ENCODE data around the gene TCF25. TPM values are rescaled to one million over a fixed set of nuclear protein-coding genes. Genes with fewer than 3 reads are reported as not detected.
A peak's percentile ranks its signal among the peaks of the same experiment; 100 is the strongest.

The TCF25 gene
- total and polyA plus RNA-seq, 4 experiments from 2014 or later: 86.4 to 308 (median 195) TPM

DNA sequence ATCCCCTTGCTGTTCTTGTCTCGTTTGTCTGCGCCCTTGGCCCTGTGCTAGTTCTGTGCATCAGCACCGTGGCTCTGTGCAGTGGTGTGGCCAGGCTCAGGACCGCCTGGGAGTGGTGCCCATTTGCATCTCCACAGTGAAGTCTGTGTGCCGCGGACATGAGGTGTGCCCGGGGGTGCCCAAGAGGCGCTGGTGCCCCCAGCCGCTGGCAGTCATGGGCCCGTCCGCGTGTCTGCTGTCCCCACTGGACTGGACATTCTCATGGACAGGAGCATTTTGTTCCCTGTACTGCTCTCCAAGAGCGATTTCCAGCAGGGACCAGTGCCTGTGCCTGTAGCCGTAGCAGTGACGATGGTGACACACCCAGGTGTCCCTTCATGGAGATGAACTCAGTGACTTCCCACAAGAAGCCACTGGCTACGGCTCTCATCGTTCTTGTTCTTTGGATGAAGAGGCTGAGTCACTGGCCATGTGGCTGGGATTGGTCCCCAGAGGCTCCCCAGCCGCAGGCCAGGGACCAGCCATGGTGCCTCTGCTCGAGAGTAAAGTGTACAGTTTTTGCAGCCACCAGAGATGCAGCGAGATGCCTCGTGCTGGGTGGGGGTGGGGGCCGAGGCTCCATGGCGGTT lies 32.2 kb downstream of the TCF25 start:
- H3K36me3 Mint-ChIP-seq: peaks cover 16 to 47% of the 10 kb centered on the region in 2 donors
- H3K36me3 ChIP-seq (ENCODE audit: insufficient read depth, low read length): peaks cover 27% of the 10 kb centered on the region
- CTCF ChIA-PET (ENCODE audit: partially characterized antibody): interaction anchor here (1.3 kb wide), 1 partner anchor 8 kb away, joined by 6 read pairs; no protein-coding TSS in a partner anchor

GRCh38 chr16:89906140-89907025 lies 33.0 kb downstream of the TCF25 start:
- Mint-ChIP-seq H3K36me3 (peaks cover 16 to 46% of the 10 kb centered on the region in 2 donors), H3K27ac (peak overlapping the region in 1 of 7 donors; percentile 35), H3K9me3 (no peaks in the 10 kb centered on the region), H3K4me1 (peaks cover 0 to 13% (median 2%) of the 10 kb centered on the region in 4 donors), H3K4me3 (no peak overlapping the region), H3K27me3 (no peaks in the 10 kb centered on the region)
- Histone ChIP-seq H3K27ac (ENCODE audit: low read depth, low read length) (no peak overlapping the region), H3K27me3 (ENCODE audit: insufficient read depth, low read length) (no peaks in the 10 kb centered on the region), H3K9me3 (ENCODE audit: control insufficient read depth in 1 of 2, low read length in 2 of 2) (no peaks in the 10 kb centered on the region), H3K4me3 (ENCODE audit: low read length in 2 of 2) (no peak overlapping the region), H3K4me1 (ENCODE audit: insufficient read depth, low read length) (peaks cover 3% of the 10 kb centered on the region), H3K36me3 (ENCODE audit: insufficient read depth, low read length) (peaks cover 25% of the 10 kb centered on the region)
- DNase-seq: peak in 1 of 5 donors; percentile 35
- intact Hi-C loops (cut with micrococcal nuclease): no loop called here
- ChIA-PET POLR2A (ENCODE audit: partially characterized antibody) (no interaction called here), CTCF (ENCODE audit: partially characterized antibody) (interaction anchor here (1.3 to 2.3 kb wide), 2 partner anchors 9 to 200 kb away, joined by 6 to 14 read pairs; no protein-coding TSS in a partner anchor)

More for the DNA sequence above, 32.2 kb downstream of the TCF25 start:
- POLR2A ChIA-PET (ENCODE audit: partially characterized antibody): no interaction called here
- no peak for DNase-seq
- Mint-ChIP-seq H3K27me3 (no peaks in the 10 kb centered on the region), H3K4me3 (no peak overlapping the region), H3K9me3 (no peaks in the 10 kb centered on the region), H3K27ac (no peak overlapping the region), H3K4me1 (peaks cover 0 to 12% (median 0%) of the 10 kb centered on the region in 4 donors)
- intact Hi-C loops (cut with micrococcal nuclease): no loop called here
- H3K4me1 ChIP-seq (ENCODE audit: insufficient read depth, low read length): peaks cover 3% of the 10 kb centered on the region
- H3K4me3 ChIP-seq (ENCODE audit: low read length in 2 of 2): no peak overlapping the region
- H3K27ac ChIP-seq (ENCODE audit: low read depth, low read length): no peak overlapping the region
- no peaks in the 10 kb centered on the region for H3K27me3 ChIP-seq (ENCODE audit: insufficient read depth, low read length)
- no peaks in the 10 kb centered on the region for H3K9me3 ChIP-seq (ENCODE audit: control insufficient read depth in 1 of 2, low read length in 2 of 2)

DNA sequence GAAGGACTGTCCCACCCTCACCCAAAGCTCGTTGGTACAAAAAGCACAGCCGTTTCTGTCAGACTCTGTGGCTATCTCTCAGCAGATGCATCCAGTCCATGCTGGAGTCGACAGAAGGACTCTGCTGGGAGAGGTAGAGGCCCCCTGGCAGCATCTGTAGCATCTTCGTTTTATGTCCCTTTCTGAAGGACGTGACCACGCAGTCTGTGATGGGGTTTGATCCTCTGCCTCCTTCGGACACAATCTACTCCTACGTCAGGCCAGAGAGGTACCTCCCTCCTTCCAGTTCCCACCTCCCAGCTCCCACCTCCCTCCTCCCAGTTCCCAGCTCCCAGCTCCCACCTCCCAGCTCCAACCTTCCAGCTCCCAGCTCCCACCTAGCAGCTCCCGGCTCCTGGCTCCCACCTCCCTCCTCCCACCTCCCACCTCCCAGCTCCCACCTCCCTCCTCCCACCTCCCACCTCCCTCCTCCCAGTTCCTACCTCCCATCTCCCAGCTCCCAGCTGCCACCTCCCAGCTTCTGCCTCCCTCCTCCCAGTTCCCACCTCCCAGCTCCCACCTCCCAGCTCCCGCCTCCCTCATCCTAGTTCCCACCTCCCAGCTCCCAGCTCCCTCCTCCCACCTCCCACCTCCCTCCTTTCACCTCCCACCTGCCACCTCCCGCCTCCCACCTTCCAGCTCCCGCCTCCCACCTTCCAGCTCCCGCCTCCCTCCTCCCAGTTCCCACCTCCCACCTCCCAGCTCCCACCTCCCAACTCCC lies 33.8 kb downstream of the TCF25 start:
- Histone ChIP-seq H3K4me1 (ENCODE audit: insufficient read depth, low read length) (peaks cover 3% of the 10 kb centered on the region), H3K27ac (ENCODE audit: low read depth, low read length) (no peak overlapping the region), H3K36me3 (ENCODE audit: insufficient read depth, low read length) (peaks cover 25% of the 10 kb centered on the region), H3K9me3 (ENCODE audit: control insufficient read depth in 1 of 2, low read length in 2 of 2) (no peaks in the 10 kb centered on the region), H3K27me3 (ENCODE audit: insufficient read depth, low read length) (no peaks in the 10 kb centered on the region), H3K4me3 (ENCODE audit: low read length in 2 of 2) (no peak overlapping the region)
- H3K27me3 Mint-ChIP-seq: no peaks in the 10 kb centered on the region
- DNase-seq: peak in 1 of 5 donors; percentile 32
- H3K36me3 Mint-ChIP-seq: peaks cover 17 to 49% of the 10 kb centered on the region in 2 donors
- no peaks in the 10 kb centered on the region for H3K9me3 Mint-ChIP-seq
- CTCF ChIA-PET (ENCODE audit: partially characterized antibody): interaction anchor here (0.7 to 2.3 kb wide), 7 partner anchors 10 to 208 kb away, joined by 3 to 14 read pairs (median 4); partner anchors contain the start of genes MC1R and TCF25
- peaks cover 0 to 13% (median 2%) of the 10 kb centered on the region in 4 donors for H3K4me1 Mint-ChIP-seq
- intact Hi-C loops (cut with micrococcal nuclease): no loop called here
- peak overlapping the region in 1 of 7 donors; percentile 35 for H3K27ac Mint-ChIP-seq
- POLR2A ChIA-PET (ENCODE audit: partially characterized antibody): no interaction called here
- no peak overlapping the region for H3K4me3 Mint-ChIP-seq

DNA sequence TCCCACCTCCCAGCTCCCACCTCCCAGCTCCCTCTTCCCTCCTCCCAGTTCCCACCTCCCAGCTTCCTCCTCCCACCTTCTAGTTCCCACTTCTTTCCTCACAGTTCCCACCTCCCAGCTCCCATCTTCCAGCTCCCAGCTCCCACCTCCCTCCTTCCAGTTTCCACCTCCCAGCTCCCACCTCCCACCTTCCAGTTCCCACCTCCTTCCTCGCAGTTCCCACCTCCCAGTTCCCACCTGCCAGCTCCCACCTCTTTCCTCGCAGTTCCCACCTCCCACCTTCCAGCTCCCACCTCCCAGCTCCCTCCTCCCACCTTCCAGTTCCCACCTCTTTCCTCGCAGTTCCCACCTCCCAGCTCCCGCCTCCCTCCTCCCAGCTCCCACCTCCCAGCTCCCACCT lies 34.8 kb downstream of the TCF25 start:
- no peak overlapping the region for H3K27ac Mint-ChIP-seq
- peaks cover 17 to 45% of the 10 kb centered on the region in 2 donors for H3K36me3 Mint-ChIP-seq
- H3K9me3 Mint-ChIP-seq: no peaks in the 10 kb centered on the region
- Histone ChIP-seq H3K27ac (ENCODE audit: low read depth, low read length) (no peak overlapping the region), H3K4me3 (ENCODE audit: low read length in 2 of 2) (no peak overlapping the region), H3K36me3 (ENCODE audit: insufficient read depth, low read length) (peaks cover 25% of the 10 kb centered on the region), H3K4me1 (ENCODE audit: insufficient read depth, low read length) (peaks cover 3% of the 10 kb centered on the region), H3K9me3 (ENCODE audit: control insufficient read depth in 1 of 2, low read length in 2 of 2) (no peaks in the 10 kb centered on the region), H3K27me3 (ENCODE audit: insufficient read depth, low read length) (no peaks in the 10 kb centered on the region)
- CTCF ChIA-PET (ENCODE audit: partially characterized antibody): interaction anchor here (1.1 to 3.5 kb wide), 7 partner anchors 11 to 208 kb away, joined by 3 to 33 read pairs (median 6); partner anchors contain the start of genes MC1R and SPATA2L
- no peak for DNase-seq
- H3K4me3 Mint-ChIP-seq: no peak overlapping the region
- POLR2A ChIA-PET (ENCODE audit: partially characterized antibody): interaction anchor here (0.8 to 1.2 kb wide), 3 partner anchors 9 to 197 kb away, joined by 3 read pairs; partner anchors contain the start of gene TUBB3
- no peaks in the 10 kb centered on the region for H3K27me3 Mint-ChIP-seq
- intact Hi-C loops (cut with micrococcal nuclease): no loop called here
- H3K4me1 Mint-ChIP-seq: peaks cover 0 to 16% (median 2%) of the 10 kb centered on the region in 4 donors

- peak; percentile 61 to 73 (median 65) for DNase-seq
- Mint-ChIP-seq H3K4me3 (no peak overlapping the region), H3K36me3 (peaks cover 17 to 40% of the 10 kb centered on the region in 2 donors), H3K9me3 (no peaks in the 10 kb centered on the region), H3K4me1 (peaks cover 3 to 23% (median 5%) of the 10 kb centered on the region in 4 donors), H3K27me3 (no peaks in the 10 kb centered on the region), H3K27ac (peak overlapping the region in 3 of 7 donors; percentile 59 to 78 (median 73))
- intact Hi-C loops (cut with micrococcal nuclease): loop anchor here (1.0 kb wide), 1 partner anchor 210 kb away; no protein-coding TSS in a partner anchor
- Histone ChIP-seq H3K27ac (ENCODE audit: low read depth, low read length) (no peak overlapping the region), H3K4me3 (ENCODE audit: low read length in 2 of 2) (no peak overlapping the region), H3K9me3 (ENCODE audit: control insufficient read depth in 1 of 2, low read length in 2 of 2) (no peaks in the 10 kb centered on the region), H3K4me1 (ENCODE audit: insufficient read depth, low read length) (peaks cover 3% of the 10 kb centered on the region), H3K27me3 (ENCODE audit: insufficient read depth, low read length) (no peaks in the 10 kb centered on the region), H3K36me3 (ENCODE audit: insufficient read depth, low read length) (peaks cover 18% of the 10 kb centered on the region)
- CTCF ChIA-PET (ENCODE audit: partially characterized antibody): interaction anchor here (0.7 to 3.5 kb wide), 23 partner anchors 9 to 268 kb away, joined by 3 to 33 read pairs (median 3); partner anchors contain the start of genes MC1R and SPATA2L
- POLR2A ChIA-PET (ENCODE audit: partially characterized antibody): interaction anchor here (0.6 to 2.3 kb wide), 8 partner anchors 9 to 213 kb away, joined by 3 to 9 read pairs (median 4); partner anchors contain the start of genes MC1R, TCF25 and TUBB3
Observed at GRCh38 chr16:89909777-89910716, 36.7 kb downstream of the TCF25 start.
